SIG-M5 treated with dmso at 0.1 percent for 504 hours (cell line): ENCODE data around the gene ATXN7L3.
"Not testable (repeated sequence)": the region's sequence is repeated elsewhere in the genome, so short reads cannot be mapped to it uniquely, and the experiment has no call there.

Experiments
- DNase-seq: peaks from one replicate; lab custom pipeline; 2025; ENCODE audit not compliant: unreplicated experiment; lab: John Stamatoyannopoulos, UW

The ATXN7L3 gene, protein sequence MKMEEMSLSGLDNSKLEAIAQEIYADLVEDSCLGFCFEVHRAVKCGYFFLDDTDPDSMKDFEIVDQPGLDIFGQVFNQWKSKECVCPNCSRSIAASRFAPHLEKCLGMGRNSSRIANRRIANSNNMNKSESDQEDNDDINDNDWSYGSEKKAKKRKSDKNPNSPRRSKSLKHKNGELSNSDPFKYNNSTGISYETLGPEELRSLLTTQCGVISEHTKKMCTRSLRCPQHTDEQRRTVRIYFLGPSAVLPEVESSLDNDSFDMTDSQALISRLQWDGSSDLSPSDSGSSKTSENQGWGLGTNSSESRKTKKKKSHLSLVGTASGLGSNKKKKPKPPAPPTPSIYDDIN

DNA sequence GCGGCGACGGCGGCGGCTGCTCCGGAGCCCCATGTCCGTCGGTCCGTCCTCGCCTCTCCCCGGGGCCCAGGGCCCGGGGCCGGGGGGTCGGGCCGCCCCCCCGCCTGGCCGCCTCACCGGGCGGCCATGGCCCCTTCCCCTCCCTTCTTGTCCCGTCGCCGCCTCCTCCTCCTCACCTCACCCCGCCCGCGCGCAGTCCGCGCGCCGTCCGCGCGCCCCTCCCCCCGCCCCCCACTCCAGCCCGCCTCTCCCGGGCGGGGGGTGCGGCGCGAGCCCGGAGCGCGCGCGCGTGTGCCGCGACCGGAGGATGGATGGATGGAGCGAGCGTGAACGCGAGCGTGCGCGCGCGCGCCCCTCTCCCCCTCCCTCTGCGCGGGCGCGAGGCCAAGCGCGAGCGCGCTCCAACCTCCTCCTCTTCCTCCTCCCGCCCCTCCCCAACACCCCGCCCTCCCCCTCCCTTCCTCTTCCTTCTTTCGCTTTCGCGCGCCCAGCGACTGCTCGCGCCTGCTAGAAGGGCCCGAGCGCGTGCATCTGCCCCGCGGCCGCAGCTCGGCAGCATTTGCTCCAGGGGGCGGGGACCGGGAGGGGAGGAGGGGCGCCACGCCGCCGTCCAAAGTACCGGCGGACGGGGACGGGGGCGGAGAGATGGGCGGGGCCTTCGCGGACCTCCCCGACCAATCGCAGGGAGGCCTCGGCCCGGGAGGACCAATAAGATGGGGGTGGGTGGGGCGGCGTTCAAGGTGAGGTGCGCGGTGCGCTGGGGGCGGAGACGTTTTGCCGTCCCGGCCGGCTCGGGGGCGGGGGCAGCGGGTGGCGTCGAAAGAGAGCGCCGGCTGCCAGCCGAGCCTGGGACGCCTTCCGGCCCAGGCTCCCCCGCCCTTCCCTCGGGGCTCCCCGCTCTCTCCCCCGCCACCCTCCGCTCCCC, at the start of gene ATXN7L3:
Gene ATXN7L3 (minus strand): TSS at position 332 of the 925 bp plus-strand sequence. CDS start 1,814 bp downstream, outside the sequence.
- peak; percentile 100 for DNase-seq

DNA sequence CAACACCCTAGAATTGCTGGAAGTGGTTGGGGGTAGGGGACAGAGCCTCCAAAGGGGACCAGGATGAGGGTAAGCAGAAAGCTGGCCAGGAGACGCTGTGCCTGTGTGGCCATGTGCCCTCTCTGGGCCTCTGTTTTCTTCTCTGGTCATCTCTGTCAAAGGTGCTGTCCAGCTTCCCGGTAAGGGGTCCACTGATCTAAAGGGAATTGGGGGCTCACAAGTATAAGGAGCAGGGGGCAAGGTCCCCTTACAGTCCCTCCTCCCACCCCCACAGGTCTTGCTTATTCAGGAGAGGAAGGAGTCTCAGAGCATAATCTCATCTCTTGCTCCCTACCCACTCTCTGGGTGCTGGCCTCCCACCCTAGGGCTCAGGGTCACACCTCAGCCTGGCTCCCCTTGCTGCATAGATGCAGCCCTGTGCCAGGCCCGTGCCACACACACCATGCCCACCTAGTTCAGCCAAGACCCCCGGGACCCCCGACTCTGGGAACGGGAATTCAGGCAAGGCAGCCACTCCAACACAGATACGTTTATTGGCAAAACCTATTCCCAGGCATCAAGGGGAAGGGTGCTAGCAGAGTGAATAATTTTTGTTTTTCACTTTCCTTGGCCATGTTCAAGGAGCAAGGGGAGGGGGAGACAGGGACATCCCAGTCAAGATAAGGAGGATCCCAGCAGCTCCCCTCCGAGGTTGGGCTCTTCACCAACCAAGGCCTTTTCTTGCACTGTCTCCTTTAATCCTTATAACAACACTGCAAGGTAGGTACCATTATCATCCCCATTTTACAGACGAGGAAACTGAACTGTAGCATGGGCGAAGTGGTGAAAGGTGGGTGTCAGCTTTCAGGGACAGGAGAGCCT, 48.4 kb upstream of the ATXN7L3 start:
- DNase-seq, result no peak

GRCh38 chr17:44247440-44247841, 47.8 kb upstream of the ATXN7L3 start:
- no peak for DNase-seq

DNA sequence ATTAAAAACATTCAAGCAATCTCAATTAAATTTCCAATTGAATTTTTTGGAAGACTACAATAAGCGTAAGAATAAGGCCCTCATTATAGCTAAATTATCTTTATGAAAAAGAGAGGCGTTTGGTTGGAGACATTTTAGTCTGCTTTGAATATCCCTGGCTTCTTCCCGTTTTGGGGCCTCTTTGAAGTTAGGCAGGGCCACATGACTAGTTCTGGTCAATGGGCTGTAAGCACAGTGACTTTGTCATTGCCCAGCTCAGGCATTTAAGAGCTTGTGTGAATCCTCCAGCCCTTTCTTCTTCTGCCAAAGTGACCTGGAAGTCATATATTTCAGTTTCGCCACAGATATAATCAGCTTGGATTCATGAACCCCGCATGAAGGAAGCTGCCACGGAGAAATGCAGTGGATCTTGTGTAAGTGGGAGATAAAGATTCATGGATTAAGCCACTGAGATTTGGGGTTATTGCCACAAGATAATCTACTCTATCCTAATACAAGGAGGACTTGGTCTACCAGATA, 41.5 kb upstream of the ATXN7L3 start:
- peak; percentile 17 for DNase-seq

- DNase-seq, result not testable (repeated sequence)
Measured at GRCh38 chr17:44237886-44238285, 38.2 kb upstream of the ATXN7L3 start.

- no peak for DNase-seq
Measured at GRCh38 chr17:44236444-44236991, 36.8 kb upstream of the ATXN7L3 start.

GRCh38 chr17:44235583-44235936, 35.9 kb upstream of the ATXN7L3 start:
- DNase-seq, result no peak

- no peak for DNase-seq
Measured at GRCh38 chr17:44233582-44233981, 33.9 kb upstream of the ATXN7L3 start.

- DNase-seq, result no peak
Measured at GRCh38 chr17:44232061-44232460, 32.4 kb upstream of the ATXN7L3 start.

DNA sequence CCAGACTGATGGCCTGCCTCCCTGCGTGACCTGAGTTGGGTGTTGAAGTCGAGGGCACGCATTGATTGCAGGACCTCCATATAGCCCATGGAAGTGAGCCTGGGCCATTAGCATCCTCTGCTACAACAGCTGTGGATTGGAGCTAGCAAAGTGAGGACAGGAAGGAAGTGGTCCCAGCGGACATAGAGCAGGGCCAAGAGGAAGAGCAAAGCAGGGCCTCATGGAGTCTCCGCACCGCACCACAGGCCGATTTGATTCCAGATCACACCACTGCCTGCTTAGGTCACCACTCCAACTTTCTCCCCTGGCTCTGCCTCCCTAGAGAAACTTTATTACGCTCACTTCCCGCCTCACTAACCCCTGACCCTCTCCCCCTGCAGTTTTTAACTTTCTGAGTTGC, 30.5 kb upstream of the ATXN7L3 start:
- DNase-seq, result no peak

DNA sequence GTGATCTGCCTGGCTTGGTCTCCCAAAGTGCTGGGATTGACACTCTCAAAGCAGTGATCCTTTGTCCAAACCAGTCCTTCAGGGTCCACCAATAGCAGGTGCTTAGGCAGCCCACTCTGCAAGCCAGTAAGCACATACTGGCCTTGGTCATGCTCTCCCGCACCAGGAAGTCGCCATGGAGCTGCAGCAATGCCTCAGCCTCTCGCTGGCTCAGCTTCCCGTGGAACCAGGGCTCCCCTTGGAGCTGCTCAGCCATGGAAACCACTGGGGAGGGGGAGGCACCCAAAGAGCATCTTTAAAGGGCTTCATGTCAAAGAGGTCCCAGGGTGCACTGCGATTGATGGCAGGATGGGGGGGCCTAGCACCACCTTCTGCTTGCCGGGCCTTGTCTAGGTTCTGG, 29.4 kb upstream of the ATXN7L3 start:
- no peak for DNase-seq

GRCh38 chr17:44223541-44224071, 23.9 kb upstream of the ATXN7L3 start:
- DNase-seq, result no peak

DNA sequence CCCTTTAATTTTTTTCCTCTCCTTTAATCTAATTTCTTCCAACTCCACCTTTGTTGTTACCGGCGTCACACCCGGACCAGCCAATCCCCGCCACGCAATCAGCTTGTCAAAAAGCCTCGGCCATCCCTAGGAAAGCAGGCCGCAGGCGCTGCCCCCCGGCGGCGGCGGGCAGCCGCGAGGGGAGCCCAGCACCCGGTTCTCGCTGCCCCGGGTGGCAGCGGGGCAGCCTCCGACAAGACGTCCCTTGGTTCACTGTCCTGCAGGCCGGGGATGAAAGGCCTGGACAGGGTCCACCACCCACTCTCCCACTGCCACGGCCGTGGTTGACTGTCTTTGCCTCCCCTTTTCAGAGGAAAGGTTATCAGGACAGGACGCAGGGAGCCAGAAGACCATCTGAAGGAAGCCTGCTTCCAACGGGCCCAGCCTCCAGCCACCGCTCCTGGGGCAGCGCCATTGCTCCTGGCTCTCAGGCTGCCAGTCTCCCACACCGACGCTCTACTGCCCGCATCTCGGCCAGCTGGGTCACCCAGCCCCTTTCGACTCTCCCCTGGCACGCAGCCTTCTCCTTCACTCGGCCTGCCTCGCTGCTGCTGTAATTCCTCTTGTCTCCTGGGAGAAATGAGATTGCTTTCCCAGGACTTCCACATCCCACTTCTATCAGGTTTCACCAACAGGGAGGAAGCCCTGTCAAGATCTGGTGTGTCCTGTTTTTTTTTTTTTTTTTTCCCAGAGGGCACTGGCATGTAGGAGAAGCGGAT, 22.6 kb upstream of the ATXN7L3 start:
- DNase-seq, result peak; percentile 41

DNA sequence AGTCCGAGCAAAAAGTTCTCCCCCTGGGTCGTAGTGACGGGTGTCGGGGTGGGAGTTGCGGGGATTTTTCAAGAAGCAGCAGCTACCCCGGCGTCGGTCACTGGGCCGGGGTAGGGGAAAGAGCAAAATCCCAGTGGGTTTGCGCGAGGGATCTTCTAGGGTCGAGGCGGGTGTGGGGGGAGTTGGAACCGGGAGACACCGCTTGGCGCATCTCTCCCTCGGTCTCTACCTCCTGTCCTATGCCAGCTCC, 22.1 kb upstream of the ATXN7L3 start:
- DNase-seq, result no peak

DNA sequence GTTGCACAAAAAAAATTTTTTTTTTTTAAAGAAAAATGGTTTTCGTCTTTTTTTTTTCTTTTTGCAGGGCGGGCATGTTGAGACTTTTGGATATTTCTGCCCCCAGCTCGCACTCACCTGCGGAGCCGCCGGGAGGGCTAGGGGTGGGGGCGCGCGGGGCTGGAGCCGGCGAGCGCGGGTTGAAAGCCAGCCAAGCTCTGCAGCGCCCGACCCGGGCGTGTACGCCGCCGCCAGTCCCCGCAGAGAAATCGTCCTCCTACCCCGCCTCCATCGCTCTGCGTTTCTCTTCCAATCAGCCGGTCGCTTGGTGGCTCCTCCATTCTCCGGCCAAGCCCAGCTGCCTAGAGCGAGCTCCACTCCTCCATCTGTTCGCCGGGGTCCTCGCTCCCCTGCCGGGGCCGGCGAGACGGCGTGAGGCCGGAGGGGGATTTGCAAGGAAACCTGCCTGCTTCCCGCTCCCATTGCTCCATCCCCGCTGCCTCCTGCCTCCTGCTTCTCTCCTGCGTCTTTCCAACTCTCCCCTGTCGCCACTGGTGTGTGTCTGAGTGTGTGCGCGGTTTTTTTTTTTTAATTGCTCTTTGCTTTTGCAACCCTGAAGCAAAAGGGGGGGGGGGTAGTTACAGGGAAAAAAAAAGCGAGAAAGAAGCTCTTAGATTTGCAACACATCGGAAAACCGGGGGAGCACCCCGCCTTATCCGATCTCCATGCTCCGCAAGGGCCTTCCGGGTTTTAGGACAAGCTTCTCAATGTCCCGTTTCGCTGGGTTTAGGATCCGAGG, 21.6 kb upstream of the ATXN7L3 start:
- DNase-seq, result peak; percentile 81

DNA sequence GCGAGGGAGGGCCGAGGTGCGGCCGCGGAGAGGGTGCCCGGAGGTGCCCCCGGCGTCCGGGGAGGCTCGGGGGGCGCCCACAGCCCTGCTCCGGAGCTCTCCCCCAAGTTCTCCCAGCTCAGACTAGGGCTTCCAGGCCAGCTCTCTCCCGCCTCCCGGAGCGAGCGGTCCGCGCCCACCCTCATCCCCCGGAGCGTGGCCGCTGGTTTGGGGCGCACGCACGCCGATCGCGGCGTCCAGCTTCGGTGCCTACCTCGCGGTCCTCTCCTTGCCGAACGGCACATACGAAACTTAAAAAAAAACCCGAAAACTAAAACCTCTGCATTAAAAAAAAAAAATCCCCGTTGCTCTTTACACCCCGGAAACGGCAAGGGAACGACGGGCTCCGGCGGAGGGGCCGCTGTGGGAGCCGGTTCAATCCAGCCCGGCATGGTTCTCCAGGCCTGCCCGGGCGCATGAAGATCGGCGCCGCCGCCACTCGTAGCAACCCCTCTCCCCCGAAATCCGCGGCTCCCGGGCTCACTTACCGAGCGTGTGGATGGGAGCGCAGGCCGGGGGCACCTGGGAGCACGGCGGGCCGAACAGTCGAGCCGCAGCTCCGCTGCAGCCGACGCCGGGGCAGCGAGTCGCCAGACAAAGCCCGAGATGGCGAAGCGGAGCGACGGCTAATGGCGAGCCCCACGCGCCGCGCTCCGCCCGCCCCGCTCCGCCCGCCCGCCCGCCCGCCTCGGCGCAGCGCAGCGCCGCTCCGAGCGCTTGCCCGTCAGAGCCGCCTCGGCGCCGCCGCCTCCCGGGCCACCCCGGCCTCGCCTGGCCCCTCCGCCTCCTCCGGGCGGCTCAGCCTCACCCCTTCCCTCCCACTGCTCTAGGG, 20.8 kb upstream of the ATXN7L3 start:
- DNase-seq, result peak; percentile 46

- DNase-seq, result peak; percentile 78
Measured at GRCh38 chr17:44219616-44220212, 20.0 kb upstream of the ATXN7L3 start, which contains the start of gene UBTF. Gene UBTF (minus strand): TSS chr17:44219675. CDS start chr17:44218229, 1,446 bp downstream.
